K562 treated with DMSO at 1 percent for 4 hours (cell line): ENCODE data around the gene RNASE1. TPM values are rescaled to one million over a fixed set of nuclear protein-coding genes. Genes with fewer than 3 reads are reported as not detected.

Experiments used
- total RNA-seq: library from RNA; unstranded; fragments of 300-600 nt; gene quantifications from 2 replicates; pipeline ENCODE4 v1.2.3, GENCODE V29; 2022; ENCODE audit not compliant: insufficient read depth

RNASE1 gene
- 20.2 and 38.3 TPM in 2 replicates for total RNA-seq

GRCh38 chr14:20802341-20803084 is at the start of gene RNASE1:
TSS of gene RNASE1 (minus strand) at chr14:20802844. CDS start at chr14:20802068, 776 bp downstream.

Other genes starting within 250 kb of the RNASE1 start
- not detected in 2 replicates for gene RNASE9, start 241.8 kb downstream of the RNASE1 start, total RNA-seq
- not detected in 2 replicates for gene RNASE11, start 214.8 kb downstream of the RNASE1 start, total RNA-seq
- gene RNASE12, start 211.5 kb downstream of the RNASE1 start, total RNA-seq, result not detected in 2 replicates
- not detected in 2 replicates for gene OR6S1, start 161.2 kb downstream of the RNASE1 start, total RNA-seq
- gene RNASE4, start 118.3 kb downstream of the RNASE1 start, total RNA-seq, result 0.80 and 4.6 TPM in 2 replicates
- gene ANG, start 114.1 kb downstream of the RNASE1 start, total RNA-seq, result 1.7 TPM in 1 of 2 replicates, not detected in the other
- not detected in 2 replicates for gene EDDM3A, start 57.0 kb downstream of the RNASE1 start, total RNA-seq
- not detected in 2 replicates for gene EDDM3B, start 34.4 kb downstream of the RNASE1 start, total RNA-seq
- not detected in 2 replicates for gene RNASE6, start 21.6 kb downstream of the RNASE1 start, total RNA-seq
- not detected in 2 replicates for gene RNASE3, start 88.5 kb upstream of the RNASE1 start, total RNA-seq
- gene RNASE2, start 152.6 kb upstream of the RNASE1 start, total RNA-seq, result not detected in 2 replicates
- 65.2 and 77.8 TPM in 2 replicates for gene METTL17, start 187.1 kb upstream of the RNASE1 start, total RNA-seq
- not detected in 2 replicates for gene SLC39A2, start 196.4 kb upstream of the RNASE1 start, total RNA-seq
- 81.3 and 141 TPM in 2 replicates for gene NDRG2, start 222.2 kb upstream of the RNASE1 start, total RNA-seq
- gene TPPP2, start 227.4 kb upstream of the RNASE1 start, total RNA-seq, result not detected in 2 replicates
- not detected in 2 replicates for gene RNASE13, start 232.0 kb upstream of the RNASE1 start, total RNA-seq
- gene RNASE7, start 239.5 kb upstream of the RNASE1 start, total RNA-seq, result not detected in 2 replicates